CD14-positive monocyte (primary cell): ENCODE results near the gene FLT1. TPM values are rescaled to one million over a fixed set of nuclear protein-coding genes. Genes with fewer than 3 reads are reported as not detected.

ENCODE experiments used
- DNase-seq, 3 donors: peaks; one replicate each; pipeline ENCODE4 v3.0.0-alpha.2; 2011 to 2022
- H2AFZ ChIP-seq: 2 replicates; pipeline ENCODE4 v1.6.0; 2012; ENCODE audit warnings: mild to moderate bottlenecking, low read depth, low read length, inconsistent platforms; ENCODE audit not compliant: insufficient read depth, poor library complexity, severe bottlenecking
- H3K27ac ChIP-seq, 2 donors: 1 replicate in 1 of 2; 2 replicates in 1 of 2; pipeline ENCODE4 v1.5.1; 2012 to 2013; ENCODE audit warnings: low read length in 2 of 2, control low read depth in 1 of 2, inconsistent platforms in 1 of 2, low read depth in 1 of 2, mild to moderate bottlenecking in 1 of 2
- H3K27me3 ChIP-seq, 2 donors: one replicate each; pipeline versions ENCODE4 v1.6.0 to v1.6.1; 2011 to 2013; ENCODE audit warnings: low read length in 2 of 2; ENCODE audit not compliant: control insufficient read depth in 2 of 2, insufficient read depth in 2 of 2
- H3K36me3 ChIP-seq, 2 donors: replicated peaks in 1 of 2; 1 replicate in 1 of 2; 2 replicates in 1 of 2; pipeline versions ENCODE4 v1.5.1 to v1.6.1; 2012 to 2013; ENCODE audit warnings: low read length in 2 of 2, control low read depth in 1 of 2, inconsistent platforms in 1 of 2, mild to moderate bottlenecking in 1 of 2; ENCODE audit not compliant: insufficient read depth in 2 of 2, control insufficient read depth in 1 of 2
- H3K4me1 ChIP-seq, 2 donors: 1 replicate in 1 of 2; 2 replicates in 1 of 2; pipeline versions ENCODE4 v1.5.1 to v1.6.1; 2012 to 2013; ENCODE audit warnings: low read length in 2 of 2, control low read depth in 1 of 2, inconsistent platforms in 1 of 2, mild to moderate bottlenecking in 1 of 2, moderate library complexity in 1 of 2; ENCODE audit not compliant: insufficient read depth in 2 of 2, control insufficient read depth in 1 of 2
- H3K4me2 ChIP-seq: replicated peaks from 2 replicates; pipeline ENCODE3; 2012; ENCODE audit warnings: low read length, moderate library complexity, mild to moderate bottlenecking; ENCODE audit not compliant: poor library complexity, severe bottlenecking; ENCODE audit errors: extremely low read depth
- H3K4me3 ChIP-seq, 3 experiments: fragments of 200-600 bp in 1 of 3; sonication (generic) in 1 of 3; replicated peaks in 1 of 3; 1 replicate in 2 of 3; 2 replicates in 1 of 3; pipeline ENCODE4 v1.5.1; 2011 to 2013; ENCODE audit warnings: low read length in 3 of 3, mild to moderate bottlenecking in 3 of 3, control low read depth in 2 of 3, low read depth in 2 of 3, inconsistent platforms in 1 of 3, moderate library complexity in 1 of 3
- H3K79me2 ChIP-seq: 2 replicates; pipeline ENCODE4 v1.6.0; 2012; ENCODE audit warnings: mild to moderate bottlenecking, control low read depth, inconsistent platforms, low read length, moderate library complexity; ENCODE audit not compliant: insufficient read depth
- H3K9ac ChIP-seq: 2 replicates; pipeline ENCODE4 v1.6.0; 2017; ENCODE audit warnings: low read length, mild to moderate bottlenecking; ENCODE audit not compliant: insufficient read depth, poor library complexity, severe bottlenecking
- H3K9me3 ChIP-seq, 2 donors: replicated peaks in 1 of 2; 1 replicate in 1 of 2; 2 replicates in 1 of 2; pipeline versions ENCODE4 v1.5.1 to v1.6.1; 2012 to 2013; ENCODE audit warnings: low read length in 2 of 2, control low read depth in 1 of 2; ENCODE audit not compliant: control insufficient read depth in 1 of 2, insufficient read depth in 1 of 2
- H4K20me1 ChIP-seq: 2 replicates; pipeline ENCODE4 v1.6.0; 2012; ENCODE audit warnings: mild to moderate bottlenecking, low read length, control low read depth, moderate library complexity; ENCODE audit not compliant: insufficient read depth
- H3K27ac Mint-ChIP-seq, 7 donors: one replicate each; pipeline ENCODE4 v1.8.0; 2020; ENCODE audit warnings: mild to moderate bottlenecking in 7 of 7, mixed read lengths in 7 of 7, moderate library complexity in 6 of 7, inconsistent platforms in 2 of 7
- H3K27me3 Mint-ChIP-seq, 3 donors: one replicate each; pipeline ENCODE4 v1.8.0; 2021 to 2022; ENCODE audit warnings: low read depth in 3 of 3, mild to moderate bottlenecking in 3 of 3, mixed read lengths in 3 of 3, moderate library complexity in 3 of 3, inconsistent platforms in 1 of 3
- H3K36me3 Mint-ChIP-seq, 2 donors: one replicate each; pipeline ENCODE4 v1.8.0; 2020; ENCODE audit warnings: mixed read lengths in 2 of 2, inconsistent platforms in 1 of 2, mild to moderate bottlenecking in 1 of 2
- H3K4me1 Mint-ChIP-seq: one replicate; pipeline ENCODE4 v1.8.0; 2020; ENCODE audit warnings: mild to moderate bottlenecking, mixed read lengths
- H3K4me3 Mint-ChIP-seq, 2 donors: one replicate each; pipeline ENCODE4 v1.8.0; 2020; ENCODE audit warnings: mild to moderate bottlenecking in 2 of 2, mixed read lengths in 2 of 2, moderate library complexity in 1 of 2
- H3K9me3 Mint-ChIP-seq, 7 donors: one replicate each; pipeline ENCODE4 v1.8.0; 2020 to 2022; ENCODE audit warnings: mixed read lengths in 7 of 7, mild to moderate bottlenecking in 6 of 7, moderate library complexity in 6 of 7, inconsistent platforms in 2 of 7
- CTCF ChIP-seq: fragments of 200-600 bp; IDR thresholded peaks from one replicate; pipeline ENCODE4 v1.8.0; 2022; ENCODE audit warnings: antibody characterized with exemption, mild to moderate bottlenecking
- WGBS: methylation state at CpG from one replicate; pipeline ENCODE4 v1.1.5; 2013; ENCODE audit warnings: missing lambda C conversion rate; ENCODE audit not compliant: insufficient coverage; 5-methylcytosine and 5-hydroxymethylcytosine counted together
- intact Hi-C, 2 donors: fragments of 100-400 bp; cut with micrococcal nuclease; formaldehyde crosslinking; loops; one replicate each; pipeline versions ENCODE4 v1.15.0 to v1.15.1; 2023
- polyA plus RNA-seq, 3 donors: library from polyadenylated mRNA; depleted of rRNA in 1 of 3; unstranded in 2 of 3; stranded (reverse) in 1 of 3; fragments of 300-500 nt in 2 of 3; fragments of >200 nt in 1 of 3; fragmentation: Illumina TruSeq in 2 of 3; gene quantifications; 1 replicate in 2 of 3; 2 replicates in 1 of 3; pipeline ENCODE4 v1.2.3, GENCODE V29; 2012 to 2021

Gene FLT1
- polyA plus RNA-seq, 3 donors: 0.28 TPM; not detected in 2

DNA sequence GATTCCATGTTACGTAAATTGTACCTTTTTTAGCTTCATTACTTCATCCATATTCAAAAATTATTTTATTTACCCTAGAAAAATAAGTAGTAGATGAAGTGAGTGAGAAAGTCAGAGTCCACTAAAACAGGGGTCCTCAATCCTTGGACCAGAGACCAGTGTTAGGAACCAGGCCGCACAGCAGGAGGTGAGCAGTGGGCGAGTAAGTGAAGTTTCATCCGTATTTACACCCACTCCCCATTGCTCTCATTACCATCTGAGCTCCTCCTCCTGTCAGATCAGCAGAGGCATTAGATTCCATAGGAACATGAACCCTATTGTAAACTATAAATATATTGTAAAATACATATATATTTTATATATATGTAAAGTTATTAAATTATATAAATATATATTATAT, 237.6 kb downstream of the FLT1 start:
- no peak for TF ChIP-seq CTCF
- Mint-ChIP-seq H3K9me3 (no peaks in the 10 kb centered on the region), H3K27me3 (no peaks in the 10 kb centered on the region), H3K27ac (peak overlapping the region in 3 of 7 donors; percentile 16 to 55 (median 27)), H3K4me3 (no peak overlapping the region), H3K4me1 (peaks cover 25% of the 10 kb centered on the region), H3K36me3 (peaks cover 52 to 55% of the 10 kb centered on the region in 2 donors)
- Histone ChIP-seq H3K36me3 (peaks cover 41 to 77% of the 10 kb centered on the region in 2 donors), H3K27me3 (no peaks in the 10 kb centered on the region), H3K27ac (peak overlapping the region in 1 of 2 donors; percentile 47), H3K79me2 (peaks cover 15% of the 10 kb centered on the region), H3K9ac (no peak overlapping the region), H3K9me3 (no peaks in the 10 kb centered on the region), H3K4me2 (no peak overlapping the region), H4K20me1 (peaks cover 36% of the 10 kb centered on the region), H3K4me3 (no peak overlapping the region), H3K4me1 (peaks cover 4 to 10% of the 10 kb centered on the region in 2 donors), H2AFZ (no peak overlapping the region)
- no CpG with 5 or more reads among the region's 4 CpGs for WGBS
- no peak for DNase-seq
- intact Hi-C loops: no loop called here

DNA sequence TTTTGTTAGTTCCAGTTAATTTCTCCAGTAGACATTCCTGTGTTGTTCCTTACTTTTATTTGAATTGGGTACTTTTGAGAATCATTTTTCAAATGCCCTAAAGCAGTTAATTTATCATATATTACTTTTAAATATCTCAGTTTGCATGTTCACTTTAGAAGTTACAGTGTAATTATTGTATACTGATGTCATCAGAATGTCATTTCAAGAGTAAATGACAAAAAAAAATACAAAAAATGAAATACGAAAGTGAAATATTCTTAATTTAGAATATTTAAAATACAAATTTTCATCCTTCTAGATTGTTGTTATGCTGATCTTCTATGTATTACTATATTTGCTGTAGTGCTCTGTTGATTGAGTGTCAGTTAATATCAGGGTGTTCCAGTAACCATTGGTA, 242.4 kb downstream of the FLT1 start:
- no peak overlapping the region for H2AFZ ChIP-seq
- peaks cover 15 to 33% of the 10 kb centered on the region in 2 donors for H3K4me1 ChIP-seq
- H3K9ac ChIP-seq: no peak overlapping the region
- H4K20me1 ChIP-seq: peaks cover 63% of the 10 kb centered on the region
- intact Hi-C loops: no loop called here
- WGBS: no CpG with 5 or more reads among the region's 1 CpG
- peaks cover 0 to 2% (median 0%) of the 10 kb centered on the region in 7 donors for H3K9me3 Mint-ChIP-seq
- TF ChIP-seq CTCF: no peak
- peaks cover 43 to 53% of the 10 kb centered on the region in 2 donors for H3K36me3 Mint-ChIP-seq
- peaks cover 21 to 46% of the 10 kb centered on the region in 2 donors for H3K36me3 ChIP-seq
- H3K9me3 ChIP-seq: no peaks in the 10 kb centered on the region
- DNase-seq: no peak
- H3K27ac ChIP-seq: no peak overlapping the region
- H3K27me3 ChIP-seq: no peaks in the 10 kb centered on the region
- H3K27me3 Mint-ChIP-seq: no peaks in the 10 kb centered on the region
- peaks cover 45% of the 10 kb centered on the region for H3K4me1 Mint-ChIP-seq
- peaks cover 55% of the 10 kb centered on the region for H3K79me2 ChIP-seq
- no peak overlapping the region for H3K27ac Mint-ChIP-seq
- no peak overlapping the region for H3K4me3 Mint-ChIP-seq
- H3K4me3 ChIP-seq: no peak overlapping the region
- no peak overlapping the region for H3K4me2 ChIP-seq
